Cardiac muscle cell (in vitro differentiated cells and primary cell): ENCODE measurements around the gene ERBB4. TPM values are rescaled to one million over a fixed set of nuclear protein-coding genes. Genes with fewer than 3 reads are reported as not detected.
A peak's percentile ranks its signal among the peaks of the same experiment; 100 is the strongest.

Source experiments
- DNase-seq, 2 donors: peaks; one replicate each; pipeline versions ENCODE4 v3.0.0 to v3.0.0-alpha.2; 2010 to 2017; ENCODE audit warnings: low read depth in 1 of 2, low spot score in 1 of 2
- H3K27ac ChIP-seq: fragments of 200-600 bp; sonication (generic); 2 replicates; pipeline ENCODE4 v1.5.1; 2016
- H3K27me3 ChIP-seq: fragments of 200-600 bp; sonication (generic); 2 replicates; pipeline ENCODE4 v1.6.0; 2016; ENCODE audit warnings: control low read depth
- H3K36me3 ChIP-seq: fragments of 200-600 bp; sonication (generic); 2 replicates; pipeline ENCODE4 v1.5.1; 2016; ENCODE audit warnings: control low read depth
- H3K4me1 ChIP-seq: fragments of 200-600 bp; sonication (generic); 2 replicates; pipeline ENCODE4 v1.8.1; 2017; ENCODE audit warnings: low read depth, mild to moderate bottlenecking, mixed run types
- H3K4me3 ChIP-seq: fragments of 200-600 bp; sonication (generic); 2 replicates; pipeline ENCODE4 v1.5.1; 2016; ENCODE audit warnings: mild to moderate bottlenecking
- H3K9me3 ChIP-seq: fragments of 200-600 bp; sonication (generic); 2 replicates; pipeline ENCODE4 v1.5.1; 2017; ENCODE audit warnings: low read depth, mild to moderate bottlenecking, control low read depth
- CTCF ChIP-seq: IDR thresholded peaks from 2 replicates; pipeline ENCODE4 v1.5.1; 2012; ENCODE audit warnings: low read depth, mild to moderate bottlenecking, low read length
- polyA plus RNA-seq: library from polyadenylated mRNA; unstranded; fragments of >200 nt; fragmentation: Nextera tagmentation; extraction: Ambion mirVana; gene quantifications from 2 replicates; pipeline ENCODE4 v1.2.1, GENCODE V29; 2016
- total RNA-seq: library from RNA; depleted of rRNA; stranded (reverse); fragments of >200 nt; gene quantifications from 2 replicates; pipeline ENCODE4 v1.2.3, GENCODE V29; 2016

Gene ERBB4
- total and polyA plus RNA-seq, 2 experiments from 2014 or later: 38.1 to 42.1 TPM

- TF ChIP-seq CTCF: no peak
- Histone ChIP-seq H3K27ac (no peak overlapping the region), H3K4me1 (no peaks in the 10 kb centered on the region), H3K36me3 (no peaks in the 10 kb centered on the region), H3K9me3 (no peaks in the 10 kb centered on the region), H3K27me3 (no peaks in the 10 kb centered on the region), H3K4me3 (no peak overlapping the region)
- DNase-seq: peak in 1 of 2 donors; percentile 3
Measured at GRCh38 chr2:212050871-212051270, 487.7 kb downstream of the ERBB4 start.

GRCh38 chr2:212042562-212042961, 496.0 kb downstream of the ERBB4 start:
- no peaks in the 10 kb centered on the region for H3K36me3 ChIP-seq
- H3K27me3 ChIP-seq: no peaks in the 10 kb centered on the region
- H3K9me3 ChIP-seq: no peaks in the 10 kb centered on the region
- TF ChIP-seq CTCF: no peak
- H3K4me1 ChIP-seq: no peaks in the 10 kb centered on the region
- no peak for DNase-seq
- no peak overlapping the region for H3K27ac ChIP-seq
- H3K4me3 ChIP-seq: no peak overlapping the region

- Histone ChIP-seq H3K27ac (no peak overlapping the region), H3K4me3 (no peak overlapping the region), H3K9me3 (no peaks in the 10 kb centered on the region), H3K4me1 (no peaks in the 10 kb centered on the region), H3K36me3 (no peaks in the 10 kb centered on the region), H3K27me3 (no peaks in the 10 kb centered on the region)
- TF ChIP-seq CTCF: no peak
- no peak for DNase-seq
Measured at GRCh38 chr2:212037062-212037461, 501.5 kb downstream of the ERBB4 start.

- H3K9me3 ChIP-seq: no peaks in the 10 kb centered on the region
- no peak for TF ChIP-seq CTCF
- no peaks in the 10 kb centered on the region for H3K4me1 ChIP-seq
- no peak overlapping the region for H3K4me3 ChIP-seq
- no peaks in the 10 kb centered on the region for H3K36me3 ChIP-seq
- DNase-seq: no peak
- no peak overlapping the region for H3K27ac ChIP-seq
- no peaks in the 10 kb centered on the region for H3K27me3 ChIP-seq
Measured at GRCh38 chr2:212034841-212035585, 503.6 kb downstream of the ERBB4 start.

GRCh38 chr2:212033888-212034287, 504.7 kb downstream of the ERBB4 start:
- no peaks in the 10 kb centered on the region for H3K36me3 ChIP-seq
- no peaks in the 10 kb centered on the region for H3K4me1 ChIP-seq
- DNase-seq: no peak
- no peaks in the 10 kb centered on the region for H3K9me3 ChIP-seq
- TF ChIP-seq CTCF: no peak
- no peak overlapping the region for H3K4me3 ChIP-seq
- H3K27ac ChIP-seq: no peak overlapping the region
- no peaks in the 10 kb centered on the region for H3K27me3 ChIP-seq
